ENCODE results near the gene RPGRIP1L. TPM values are rescaled to one million over a fixed set of nuclear protein-coding genes. Genes with fewer than 3 reads are reported as not detected.

Gene RPGRIP1L
- total and polyA plus RNA-seq, 2 donors (not counting 1 experiment from before 2014, with no cell fraction given) = 7.4 to 13.0 TPM

DNA sequence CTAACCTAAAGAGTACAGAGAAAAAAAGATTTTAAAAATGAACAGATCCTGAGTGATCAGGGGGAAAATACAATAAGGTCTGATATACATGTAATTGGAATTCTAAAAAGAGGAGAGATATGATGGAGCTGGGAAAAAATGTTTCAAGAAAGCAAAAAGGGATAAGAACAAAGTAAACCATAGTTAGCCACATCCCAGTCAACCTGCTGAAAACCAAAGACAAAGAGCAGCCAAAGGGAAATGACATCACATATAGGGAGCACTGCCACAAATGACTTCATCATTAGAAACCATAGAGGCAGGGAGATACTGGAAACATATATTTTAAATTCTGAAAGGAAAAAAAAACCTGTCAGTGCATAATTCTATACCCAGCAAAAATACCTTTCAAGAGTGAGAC, 131.9 kb downstream of the RPGRIP1L start:
- Histone ChIP-seq H3K27me3 (ENCODE audit: control insufficient read depth, insufficient read depth, low read length) (no peaks in the 10 kb centered on the region), H3K27ac (ENCODE audit: insufficient read depth, low read length) (no peak overlapping the region)
- DNase-seq (ENCODE audit: low read depth in 2 of 2) = no peak

DNA sequence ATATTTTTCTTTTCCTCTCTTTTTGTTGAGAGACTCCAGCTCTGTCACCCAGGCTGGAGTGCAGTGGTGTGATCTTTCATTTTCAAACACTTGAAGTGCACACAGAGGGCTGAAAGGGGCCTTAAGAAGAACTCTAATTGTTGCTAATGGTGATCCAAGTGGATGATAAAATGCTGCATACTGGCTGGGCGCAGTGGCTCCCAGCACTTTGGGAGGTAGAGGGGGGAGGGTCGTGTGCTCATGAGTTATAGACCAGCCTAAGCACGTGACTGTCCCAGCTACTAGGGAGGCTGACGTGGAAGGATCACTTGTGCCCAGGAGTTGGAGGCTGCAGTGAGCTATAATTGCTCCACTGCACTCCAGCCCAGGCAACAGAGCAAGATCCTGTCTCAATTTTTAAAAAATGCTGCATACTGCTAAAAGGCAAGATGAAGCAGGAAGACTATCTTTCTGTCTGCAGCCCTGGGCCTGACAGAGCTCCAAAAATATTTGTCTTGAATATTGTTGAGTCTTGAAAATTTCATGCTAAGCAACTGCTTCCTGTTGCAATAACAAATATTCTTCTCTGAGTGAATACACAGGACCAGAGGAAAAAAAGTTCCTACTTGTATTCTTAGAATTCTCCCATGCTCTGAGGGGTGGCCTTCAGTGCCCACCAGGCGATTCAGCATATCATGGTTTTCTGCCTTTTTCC, 137.0 kb downstream of the RPGRIP1L start:
- TF ChIP-seq, protein P1, sequence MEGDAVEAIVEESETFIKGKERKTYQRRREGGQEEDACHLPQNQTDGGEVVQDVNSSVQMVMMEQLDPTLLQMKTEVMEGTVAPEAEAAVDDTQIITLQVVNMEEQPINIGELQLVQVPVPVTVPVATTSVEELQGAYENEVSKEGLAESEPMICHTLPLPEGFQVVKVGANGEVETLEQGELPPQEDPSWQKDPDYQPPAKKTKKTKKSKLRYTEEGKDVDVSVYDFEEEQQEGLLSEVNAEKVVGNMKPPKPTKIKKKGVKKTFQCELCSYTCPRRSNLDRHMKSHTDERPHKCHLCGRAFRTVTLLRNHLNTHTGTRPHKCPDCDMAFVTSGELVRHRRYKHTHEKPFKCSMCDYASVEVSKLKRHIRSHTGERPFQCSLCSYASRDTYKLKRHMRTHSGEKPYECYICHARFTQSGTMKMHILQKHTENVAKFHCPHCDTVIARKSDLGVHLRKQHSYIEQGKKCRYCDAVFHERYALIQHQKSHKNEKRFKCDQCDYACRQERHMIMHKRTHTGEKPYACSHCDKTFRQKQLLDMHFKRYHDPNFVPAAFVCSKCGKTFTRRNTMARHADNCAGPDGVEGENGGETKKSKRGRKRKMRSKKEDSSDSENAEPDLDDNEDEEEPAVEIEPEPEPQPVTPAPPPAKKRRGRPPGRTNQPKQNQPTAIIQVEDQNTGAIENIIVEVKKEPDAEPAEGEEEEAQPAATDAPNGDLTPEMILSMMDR (conservative IDR thresholded peaks at IDR 0.05 in 1 of 2, IDR thresholded peaks at IDR 0.05 in 1 of 2; ENCODE audit: low read depth in 1 of 2, low read length in 2 of 2) = no peak
- TF ChIP-seq EZH2 (IDR thresholded peaks at IDR 0.05; ENCODE audit: low read length, missing control alignments) = no peak
- Histone ChIP-seq H3K36me3 (ENCODE audit: control insufficient read depth, insufficient read depth, low read length) (no peaks in the 10 kb centered on the region), H3K4me1 (ENCODE audit: control insufficient read depth, extremely low read depth, insufficient read depth, low read length) (no peaks in the 10 kb centered on the region), H3K4me3 (replicated peaks in 1 of 4; ENCODE audit: control extremely low read depth in 1 of 4, insufficient read depth in 1 of 4, low read depth in 3 of 4, low read length in 4 of 4) (no peak overlapping the region), H4K20me1 (ENCODE audit: control insufficient read depth, extremely low read depth, insufficient read depth, low read length) (no peaks in the 10 kb centered on the region), H2AFZ (ENCODE audit: low read length) (no peak overlapping the region), H3K27me3 (ENCODE audit: control insufficient read depth, insufficient read depth, low read length) (no peaks in the 10 kb centered on the region), H3K9ac (ENCODE audit: insufficient read depth, low read length) (no peak overlapping the region), H3K79me2 (ENCODE audit: control insufficient read depth, insufficient read depth, low read length) (no peaks in the 10 kb centered on the region), H3K27ac (ENCODE audit: insufficient read depth, low read length) (no peak overlapping the region), H3K4me2 (ENCODE audit: extremely low read depth, insufficient read depth, low read length) (no peak overlapping the region), H3K9me3 (ENCODE audit: control insufficient read depth, insufficient read depth, low read depth, low read length) (no peaks in the 10 kb centered on the region)
- DNase-seq (ENCODE audit: low read depth in 2 of 2) = no peak

More for the DNA sequence above, 131.9 kb downstream of the RPGRIP1L start:
- Histone ChIP-seq H3K36me3 (ENCODE audit: control insufficient read depth, insufficient read depth, low read length) (no peaks in the 10 kb centered on the region), H3K9me3 (ENCODE audit: control insufficient read depth, insufficient read depth, low read depth, low read length) (no peaks in the 10 kb centered on the region), H3K4me2 (ENCODE audit: extremely low read depth, insufficient read depth, low read length) (no peak overlapping the region), H3K4me3 (replicated peaks in 1 of 4; ENCODE audit: control extremely low read depth in 1 of 4, insufficient read depth in 1 of 4, low read depth in 3 of 4, low read length in 4 of 4) (no peak overlapping the region), H3K4me1 (ENCODE audit: control insufficient read depth, extremely low read depth, insufficient read depth, low read length) (no peaks in the 10 kb centered on the region), H3K79me2 (ENCODE audit: control insufficient read depth, insufficient read depth, low read length) (no peaks in the 10 kb centered on the region), H3K9ac (ENCODE audit: insufficient read depth, low read length) (no peak overlapping the region), H4K20me1 (ENCODE audit: control insufficient read depth, extremely low read depth, insufficient read depth, low read length) (no peaks in the 10 kb centered on the region), H2AFZ (ENCODE audit: low read length) (no peak overlapping the region)
- TF ChIP-seq EZH2 (IDR thresholded peaks at IDR 0.05; ENCODE audit: low read length, missing control alignments) = no peak
- TF ChIP-seq, protein P1 (conservative IDR thresholded peaks at IDR 0.05 in 1 of 2, IDR thresholded peaks at IDR 0.05 in 1 of 2; ENCODE audit: low read depth in 1 of 2, low read length in 2 of 2) = no peak

DNA sequence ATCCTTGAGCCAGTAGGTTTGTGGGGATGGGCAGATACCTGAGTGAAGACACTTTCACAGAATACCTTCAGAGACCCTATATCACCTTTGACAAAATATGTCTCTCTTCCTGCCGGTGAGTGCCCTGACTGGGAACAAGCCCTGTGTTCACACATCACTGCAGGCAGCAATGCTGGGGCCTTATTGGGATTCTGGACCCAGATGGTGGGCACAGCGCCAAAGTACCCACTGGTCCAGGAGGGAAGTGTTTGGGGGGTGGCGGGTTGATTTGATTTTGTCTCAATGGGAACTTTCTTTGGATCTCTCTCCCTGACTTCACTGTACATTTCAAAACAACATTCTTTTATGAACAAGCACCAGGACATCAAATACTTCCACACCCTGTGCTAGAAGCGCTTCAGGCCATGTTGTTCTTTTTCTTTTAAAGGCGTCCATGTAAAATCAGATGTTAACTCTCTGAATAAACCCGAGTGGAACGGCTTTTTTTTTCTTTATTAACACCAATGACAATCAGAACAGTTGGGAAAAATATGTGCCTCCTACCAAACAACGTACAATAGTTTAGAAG, 138.3 kb downstream of the RPGRIP1L start:
- Histone ChIP-seq H3K4me1 (ENCODE audit: control insufficient read depth, extremely low read depth, insufficient read depth, low read length) (no peaks in the 10 kb centered on the region), H3K4me2 (ENCODE audit: extremely low read depth, insufficient read depth, low read length) (no peak overlapping the region), H3K36me3 (ENCODE audit: control insufficient read depth, insufficient read depth, low read length) (no peaks in the 10 kb centered on the region), H2AFZ (ENCODE audit: low read length) (no peak overlapping the region), H3K9ac (ENCODE audit: insufficient read depth, low read length) (no peak overlapping the region), H3K27ac (ENCODE audit: insufficient read depth, low read length) (no peak overlapping the region), H3K27me3 (ENCODE audit: control insufficient read depth, insufficient read depth, low read length) (no peaks in the 10 kb centered on the region), H3K9me3 (ENCODE audit: control insufficient read depth, insufficient read depth, low read depth, low read length) (no peaks in the 10 kb centered on the region), H3K4me3 (replicated peaks in 1 of 4; ENCODE audit: control extremely low read depth in 1 of 4, insufficient read depth in 1 of 4, low read depth in 3 of 4, low read length in 4 of 4) (no peak overlapping the region), H4K20me1 (ENCODE audit: control insufficient read depth, extremely low read depth, insufficient read depth, low read length) (no peaks in the 10 kb centered on the region), H3K79me2 (ENCODE audit: control insufficient read depth, insufficient read depth, low read length) (no peaks in the 10 kb centered on the region)
- no peak for DNase-seq (ENCODE audit: low read depth in 2 of 2)
- no peak for TF ChIP-seq EZH2 (IDR thresholded peaks at IDR 0.05; ENCODE audit: low read length, missing control alignments)
- TF ChIP-seq, protein P1 (conservative IDR thresholded peaks at IDR 0.05 in 1 of 2, IDR thresholded peaks at IDR 0.05 in 1 of 2; ENCODE audit: low read depth in 1 of 2, low read length in 2 of 2) = no peak

Data from fibroblast of lung (primary cell).